IMR-90 (cell line): Measurements from ENCODE around the gene IGFBP1.

Experiments used
- CHD1 ChIP-seq: IDR thresholded peaks from 2 replicates; pipeline ENCODE4 v1.6.1; 2012; ENCODE audit warnings: low read depth, low read length, improper control_type of control experiment
- CTCF ChIP-seq: conservative IDR thresholded peaks from 2 replicates; pipeline ENCODE4 v1.5.1; 2012; ENCODE audit warnings: mild to moderate bottlenecking, low read depth, low read length, improper control_type of control experiment
- ELK1 ChIP-seq: fragments of 150-350 bp; IDR thresholded peaks from 2 replicates; pipeline ENCODE4 v1.6.1; 2016; ENCODE audit warnings: low read depth, mild to moderate bottlenecking, low read length, moderate library complexity, borderline replicate concordance
- MAFK ChIP-seq: IDR thresholded peaks from 2 replicates; pipeline ENCODE4 v1.6.1; 2012; ENCODE audit warnings: low read depth, low read length, improper control_type of control experiment
- MAZ ChIP-seq: IDR thresholded peaks from 2 replicates; pipeline ENCODE4 v1.6.1; 2012; ENCODE audit warnings: low read depth, mild to moderate bottlenecking, low read length, improper control_type of control experiment, moderate library complexity, borderline replicate concordance
- POLR2A ChIP-seq: IDR thresholded peaks from 2 replicates; pipeline ENCODE4 v1.6.1; 2012; ENCODE audit warnings: mild to moderate bottlenecking, low read depth, low read length
- RAD21 ChIP-seq: IDR thresholded peaks from 2 replicates; pipeline ENCODE4 v1.6.1; 2012; ENCODE audit warnings: low read length, improper control_type of control experiment
- SMC3 ChIP-seq: fragments of 150-350 bp; IDR thresholded peaks from 2 replicates; pipeline ENCODE4 v1.6.1; 2016; ENCODE audit warnings: low read depth, mild to moderate bottlenecking, antibody characterized with exemption, low read length, moderate library complexity

DNA sequence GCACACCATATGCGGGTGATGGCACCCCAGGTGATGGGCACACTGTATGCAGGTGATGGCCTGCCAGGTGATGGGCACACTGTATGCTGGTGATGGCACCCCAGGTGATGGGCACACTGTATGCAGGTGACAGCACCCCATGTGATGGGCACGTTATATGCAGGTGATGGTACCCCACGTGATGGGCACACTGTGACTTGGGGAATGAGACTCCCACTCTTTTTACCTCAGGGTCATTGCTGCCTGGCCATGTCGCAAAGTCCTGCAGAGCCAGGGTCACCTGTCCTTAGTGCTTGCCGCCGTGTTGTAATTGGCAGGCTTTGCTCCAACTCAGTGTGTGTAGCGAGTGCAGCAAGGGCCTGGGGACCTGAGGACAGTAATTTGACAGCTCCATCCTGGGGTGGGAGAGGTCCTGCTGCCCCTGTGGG is 7.8 kb upstream of the IGFBP1 start:
- TF ChIP-seq ELK1 (no peak), POLR2A (no peak), CTCF (no peak), RAD21 (no peak), MAFK (no peak), SMC3 (no peak), MAZ (no peak), CHD1 (no peak)
